Memory B cell (primary cell): ENCODE data around the gene OGFR.
"Not testable (repeated sequence)": the region's sequence is repeated elsewhere in the genome, so short reads cannot be mapped to it uniquely, and the experiment has no call there.

ENCODE experiments used
- ATAC-seq: fragments of 150-1000 bp; cut with Tn5 transposase; 2 replicates; pipeline ENCODE4 v1.10.0; 2021; ENCODE audit warnings: low read depth, mild to moderate bottlenecking, moderate library complexity
- DNase-seq, 2 donors: peaks; one replicate each; pipeline ENCODE4 v3.0.0; 2022; ENCODE audit warnings: low spot score in 2 of 2
- H3K27ac Mint-ChIP-seq: one replicate; pipeline ENCODE4 v1.8.0; 2022; ENCODE audit warnings: mild to moderate bottlenecking, moderate library complexity, mixed read lengths
- H3K27me3 Mint-ChIP-seq: one replicate; pipeline ENCODE4 v1.8.0; 2022; ENCODE audit warnings: mixed read lengths
- H3K36me3 Mint-ChIP-seq: one replicate; pipeline ENCODE4 v1.8.0; 2022; ENCODE audit warnings: mild to moderate bottlenecking, mixed read lengths
- H3K4me1 Mint-ChIP-seq: one replicate; pipeline ENCODE4 v1.8.0; 2022; ENCODE audit warnings: mixed read lengths
- H3K4me3 Mint-ChIP-seq: one replicate; pipeline ENCODE4 v1.8.0; 2022; ENCODE audit warnings: mild to moderate bottlenecking, moderate library complexity, mixed read lengths
- H3K9me3 Mint-ChIP-seq: one replicate; pipeline ENCODE4 v1.8.0; 2022; ENCODE audit warnings: mixed read lengths

OGFR gene

DNA sequence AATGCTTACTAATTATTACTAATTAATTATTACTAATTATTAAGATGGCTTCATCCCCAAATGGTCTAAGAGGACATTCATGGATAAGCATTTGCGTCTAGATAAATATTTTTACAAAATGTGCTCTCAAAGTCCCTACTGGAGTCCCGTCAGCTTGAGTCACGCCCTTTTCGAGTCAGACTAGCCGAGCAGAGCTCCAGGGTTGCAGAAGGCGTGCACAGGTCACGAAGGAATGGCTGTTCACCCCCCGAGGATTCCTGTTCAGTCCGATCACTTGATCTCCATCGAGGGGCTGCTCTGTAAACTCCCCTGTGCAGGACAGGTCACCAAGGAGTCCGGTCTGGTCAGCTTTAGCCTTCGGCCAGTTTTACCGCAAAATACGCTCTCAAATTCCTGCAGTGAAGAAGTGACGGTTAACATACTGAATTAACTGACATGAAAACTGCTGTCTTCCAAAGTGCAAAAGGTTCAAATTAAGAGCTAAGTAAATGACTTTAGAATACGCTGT lies 37.1 kb downstream of the OGFR start:
- DNase-seq = no peak
- Mint-ChIP-seq H3K36me3 (peaks cover 10% of the 10 kb centered on the region), H3K9me3 (no peaks in the 10 kb centered on the region), H3K27me3 (no peaks in the 10 kb centered on the region), H3K4me1 (peaks cover 11% of the 10 kb centered on the region), H3K27ac (no peak overlapping the region), H3K4me3 (no peak overlapping the region)
- ATAC-seq = no peak

DNA sequence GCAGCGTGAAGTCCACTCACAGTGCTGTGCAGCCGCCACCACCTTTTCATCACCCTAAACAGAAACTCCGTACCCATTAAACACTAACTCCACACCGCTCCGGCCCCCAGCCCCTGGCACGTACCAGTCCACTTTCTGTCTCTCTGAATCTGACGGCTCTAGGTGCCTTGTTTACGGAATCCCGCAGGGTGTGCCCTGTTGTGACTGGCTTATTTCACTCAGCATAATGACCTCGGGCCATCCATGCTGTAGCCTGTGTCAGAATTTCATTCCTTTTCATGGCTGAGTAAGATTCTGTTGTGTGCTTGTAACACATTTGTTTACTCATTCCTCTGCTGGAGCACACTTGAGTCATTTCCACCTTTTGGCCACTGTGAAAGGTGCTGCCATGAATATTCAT lies 39.0 kb downstream of the OGFR start:
- Mint-ChIP-seq H3K36me3 (peaks cover 13% of the 10 kb centered on the region), H3K27me3 (no peaks in the 10 kb centered on the region), H3K4me3 (no peak overlapping the region), H3K4me1 (peaks cover 7% of the 10 kb centered on the region), H3K27ac (no peak overlapping the region), H3K9me3 (no peaks in the 10 kb centered on the region)
- no peak for DNase-seq
- ATAC-seq = no peak

DNA sequence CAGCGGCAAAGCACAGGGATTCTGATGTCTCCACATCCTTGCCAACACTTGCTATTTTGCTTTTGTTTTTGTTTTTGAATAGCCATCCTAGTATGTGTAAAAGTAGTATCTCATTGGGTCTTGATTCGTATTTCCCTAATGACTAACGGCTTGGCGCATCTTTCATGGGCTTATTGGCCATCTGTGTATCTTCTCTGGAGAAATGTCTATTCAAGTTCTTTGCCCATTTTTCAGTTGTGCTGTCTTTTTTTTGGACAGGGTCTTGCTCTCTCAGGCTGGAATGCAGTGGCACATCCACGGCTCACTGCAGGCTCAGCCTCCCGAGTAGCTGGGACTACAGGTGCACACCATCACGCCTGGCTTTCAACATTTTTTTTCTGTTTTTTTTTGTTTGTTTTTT lies 39.5 kb downstream of the OGFR start:
- no peak for DNase-seq
- H3K9me3 Mint-ChIP-seq = no peaks in the 10 kb centered on the region
- H3K27me3 Mint-ChIP-seq = no peaks in the 10 kb centered on the region
- H3K4me3 Mint-ChIP-seq = no peak overlapping the region
- no peak overlapping the region for H3K27ac Mint-ChIP-seq
- no peak for ATAC-seq
- peaks cover 13% of the 10 kb centered on the region for H3K36me3 Mint-ChIP-seq
- peaks cover 6% of the 10 kb centered on the region for H3K4me1 Mint-ChIP-seq

DNA sequence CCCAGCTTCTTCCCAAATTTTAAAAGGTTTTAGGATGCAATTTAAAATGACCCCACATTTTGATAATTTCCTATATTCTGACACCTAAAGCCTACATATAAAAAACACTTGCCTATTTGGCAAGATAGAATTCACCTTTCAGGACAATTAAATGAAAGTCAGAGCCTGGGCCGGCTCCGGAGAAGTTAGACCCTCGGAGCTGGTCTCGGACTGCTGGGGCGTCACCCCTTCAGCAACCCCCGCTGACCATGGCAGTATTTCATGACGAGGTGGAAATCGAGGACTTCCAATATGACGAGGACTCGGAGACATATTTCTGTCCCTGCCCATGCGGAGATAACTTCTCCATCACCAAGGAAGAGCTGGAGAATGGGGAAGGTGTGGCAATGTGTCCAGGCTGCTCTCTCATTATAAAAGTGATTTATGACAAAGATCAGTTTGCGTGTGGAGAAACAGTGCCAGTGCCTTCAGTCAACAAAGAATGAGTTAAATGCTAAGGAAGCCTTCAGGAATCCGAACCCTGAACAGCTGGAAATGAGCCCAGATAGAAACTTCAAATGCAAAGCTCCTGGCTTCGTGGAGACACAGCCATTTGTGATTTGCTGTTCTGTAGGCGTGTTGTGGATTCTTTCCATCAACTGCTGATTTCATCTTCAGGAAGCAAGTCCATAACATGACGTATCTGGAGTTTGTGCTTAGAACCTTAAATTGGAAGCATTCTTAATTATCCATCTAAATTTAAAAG lies 41.0 kb downstream of the OGFR start:
- no peak overlapping the region for H3K27ac Mint-ChIP-seq
- no peak overlapping the region for H3K4me3 Mint-ChIP-seq
- no peaks in the 10 kb centered on the region for H3K27me3 Mint-ChIP-seq
- no peaks in the 10 kb centered on the region for H3K9me3 Mint-ChIP-seq
- DNase-seq (no peak), ATAC-seq (no peak)
- peaks cover 3% of the 10 kb centered on the region for H3K4me1 Mint-ChIP-seq
- H3K36me3 Mint-ChIP-seq = peaks cover 2% of the 10 kb centered on the region

DNA sequence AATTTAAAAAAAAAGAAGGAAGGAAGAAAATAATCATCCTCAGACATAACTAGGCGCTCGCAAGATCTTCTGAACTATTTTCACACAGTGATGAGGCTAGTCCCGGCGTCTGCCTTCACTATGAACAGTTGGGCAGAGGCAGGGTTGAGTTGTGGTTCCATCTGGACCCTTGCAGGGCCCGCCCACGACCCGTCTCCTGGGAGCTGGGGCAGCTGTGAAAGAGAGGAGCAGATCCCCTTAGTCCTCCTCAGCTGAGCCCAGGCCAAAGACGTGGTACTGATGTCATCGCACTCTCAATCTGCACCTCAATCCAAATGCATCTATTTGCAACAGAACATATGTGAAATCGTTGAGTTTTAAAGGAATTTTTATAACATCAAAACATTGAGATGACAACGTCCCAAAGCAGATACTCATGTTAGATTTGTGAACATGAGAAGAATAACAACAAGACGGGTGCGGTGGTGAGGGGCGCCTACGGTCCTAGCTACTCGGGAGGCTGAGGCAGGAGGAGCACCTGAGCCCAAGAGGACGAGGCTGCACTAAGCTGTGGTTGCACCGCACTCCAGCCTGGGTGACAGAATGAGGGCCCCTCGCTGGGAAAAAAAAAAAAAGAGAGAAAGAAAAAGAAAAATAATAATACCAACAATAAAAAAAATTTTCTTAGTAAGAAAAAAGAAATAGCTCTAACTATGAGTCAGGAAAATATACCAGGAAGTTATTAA lies 41.7 kb downstream of the OGFR start:
- DNase-seq (no peak), ATAC-seq (no peak)
- Mint-ChIP-seq H3K4me3 (no peak overlapping the region), H3K36me3 (peaks cover 2% of the 10 kb centered on the region), H3K9me3 (no peaks in the 10 kb centered on the region), H3K27ac (no peak overlapping the region), H3K4me1 (peaks cover 3% of the 10 kb centered on the region), H3K27me3 (no peaks in the 10 kb centered on the region)

DNA sequence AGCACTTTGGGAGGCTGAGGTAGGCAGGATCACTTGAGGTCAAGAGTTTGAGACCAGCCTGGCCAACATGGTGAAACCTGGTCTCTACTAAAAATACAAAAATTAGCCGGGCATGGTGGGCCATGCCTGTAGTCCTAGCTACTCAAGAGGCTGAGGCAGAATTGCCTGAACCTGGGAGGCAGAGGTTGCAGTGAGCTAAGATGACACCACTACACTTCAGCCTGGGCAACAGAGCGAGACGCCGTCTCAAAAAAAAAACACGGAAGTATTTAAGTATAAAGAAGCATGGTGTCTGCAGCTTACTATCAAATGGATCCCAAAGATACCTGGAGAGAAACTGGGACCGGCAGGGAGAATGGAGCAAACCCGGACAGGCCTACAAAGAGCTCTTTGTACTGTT lies 44.3 kb downstream of the OGFR start:
- H3K27me3 Mint-ChIP-seq, H3K4me1 Mint-ChIP-seq, H3K9me3 Mint-ChIP-seq, DNase-seq, H3K4me3 Mint-ChIP-seq, H3K27ac Mint-ChIP-seq: not testable (repeated sequence)
- peaks cover 13% of the 10 kb centered on the region for H3K36me3 Mint-ChIP-seq
- peak; percentile 53 for ATAC-seq

DNA sequence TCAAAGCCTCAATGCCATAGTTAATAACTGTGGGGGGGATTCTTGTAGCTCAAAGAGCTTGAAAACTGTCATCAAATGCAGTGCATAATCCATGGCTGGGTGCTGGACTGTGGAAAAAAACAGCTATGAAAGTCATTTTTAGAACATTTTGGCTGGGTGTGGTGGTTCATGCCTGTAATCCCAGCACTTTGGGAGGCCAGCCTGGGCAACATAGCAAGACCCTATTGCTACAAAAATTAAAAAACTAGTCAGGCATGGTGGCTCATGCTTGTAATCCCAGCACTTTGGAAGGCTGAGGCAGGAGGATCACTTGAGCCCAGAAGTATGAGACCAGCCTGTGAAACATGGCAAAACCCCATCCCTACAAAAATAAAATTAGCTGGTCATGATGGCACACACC lies 44.8 kb downstream of the OGFR start:
- no peak overlapping the region for H3K27ac Mint-ChIP-seq
- H3K36me3 Mint-ChIP-seq = peaks cover 14% of the 10 kb centered on the region
- no peak for DNase-seq
- H3K9me3 Mint-ChIP-seq = no peaks in the 10 kb centered on the region
- no peak overlapping the region for H3K4me3 Mint-ChIP-seq
- H3K27me3 Mint-ChIP-seq = no peaks in the 10 kb centered on the region
- peaks cover 3% of the 10 kb centered on the region for H3K4me1 Mint-ChIP-seq
- no peak for ATAC-seq

DNA sequence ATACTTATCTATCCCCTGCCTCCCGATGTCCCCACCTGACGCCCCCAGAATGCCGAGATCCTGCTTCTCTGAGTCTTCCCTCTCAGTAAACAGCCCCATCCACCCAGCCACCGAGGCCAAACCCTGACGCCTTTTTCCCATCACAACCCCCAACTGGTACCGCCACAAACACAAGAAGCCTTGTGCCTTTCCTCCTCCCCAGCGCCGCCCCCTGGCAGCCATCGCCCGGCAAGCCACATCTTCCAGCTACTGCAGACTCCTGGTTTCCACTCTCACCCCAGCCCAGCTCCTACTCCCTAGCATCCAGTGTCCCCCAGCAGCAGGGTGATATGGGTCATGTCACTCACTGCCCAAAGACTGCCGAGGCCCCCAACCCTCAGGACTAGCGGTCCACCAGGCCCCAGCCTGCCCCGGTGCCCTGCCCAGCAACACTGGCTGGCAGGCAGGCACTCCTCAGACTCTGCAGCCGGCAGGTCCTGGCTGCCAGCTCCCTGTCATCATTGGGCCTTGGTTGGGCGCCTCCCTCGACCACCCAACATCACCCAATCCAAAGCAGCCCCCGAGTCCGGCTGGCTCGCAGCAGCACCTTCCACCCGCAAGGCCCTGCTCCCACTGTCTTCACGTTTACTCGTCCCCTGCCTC lies 45.8 kb downstream of the OGFR start:
- H3K36me3 Mint-ChIP-seq = peaks cover 14% of the 10 kb centered on the region
- ATAC-seq (no peak), DNase-seq (no peak)
- peaks cover 3% of the 10 kb centered on the region for H3K4me1 Mint-ChIP-seq
- no peak overlapping the region for H3K4me3 Mint-ChIP-seq
- H3K9me3 Mint-ChIP-seq = no peaks in the 10 kb centered on the region
- no peak overlapping the region for H3K27ac Mint-ChIP-seq
- no peaks in the 10 kb centered on the region for H3K27me3 Mint-ChIP-seq

DNA sequence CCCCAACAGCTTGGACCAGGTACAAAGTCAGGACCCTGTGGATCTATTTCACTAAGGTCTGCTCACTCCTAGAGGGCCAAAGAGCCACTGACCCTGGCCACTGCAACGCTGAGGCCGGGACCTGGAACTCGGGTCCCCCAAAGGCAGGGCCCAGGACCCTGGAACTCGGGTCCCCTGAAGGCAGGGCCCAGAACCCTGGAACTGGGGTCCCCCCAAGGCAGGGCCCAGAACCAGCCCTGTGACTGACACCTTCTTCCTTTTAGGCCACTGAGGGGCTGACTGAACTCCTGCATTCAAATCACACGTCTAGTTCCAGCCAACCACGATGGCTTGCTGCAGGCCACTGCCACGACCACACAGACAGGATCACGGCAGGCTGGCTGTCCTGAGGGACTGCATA lies 47.6 kb downstream of the OGFR start:
- no peak overlapping the region for H3K4me3 Mint-ChIP-seq
- H3K36me3 Mint-ChIP-seq = peaks cover 18% of the 10 kb centered on the region
- no peak overlapping the region for H3K27ac Mint-ChIP-seq
- H3K4me1 Mint-ChIP-seq = peaks cover 3% of the 10 kb centered on the region
- H3K27me3 Mint-ChIP-seq = no peaks in the 10 kb centered on the region
- DNase-seq (no peak), ATAC-seq (no peak)
- no peaks in the 10 kb centered on the region for H3K9me3 Mint-ChIP-seq

DNA sequence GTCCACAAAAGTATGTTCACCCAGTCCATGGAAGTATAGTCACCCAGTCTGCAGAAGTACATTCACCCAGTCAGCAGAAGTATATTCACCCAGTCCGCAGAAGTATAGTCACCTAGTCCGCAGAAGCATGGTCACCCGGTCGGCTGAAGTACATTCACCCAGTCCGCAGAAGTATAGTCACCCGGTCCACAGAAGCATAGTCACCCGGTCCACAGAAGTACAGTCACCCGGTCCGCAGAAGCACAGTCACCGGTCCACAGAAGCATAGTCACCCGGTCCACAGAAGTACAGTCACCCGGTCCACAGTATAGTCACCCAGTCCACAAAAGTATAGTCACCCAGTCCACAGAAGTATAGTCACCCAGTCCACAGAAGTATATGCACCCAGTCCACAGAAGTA lies 48.2 kb downstream of the OGFR start:
- no peak overlapping the region for H3K4me3 Mint-ChIP-seq
- H3K4me1 Mint-ChIP-seq = peaks cover 2% of the 10 kb centered on the region

DNA sequence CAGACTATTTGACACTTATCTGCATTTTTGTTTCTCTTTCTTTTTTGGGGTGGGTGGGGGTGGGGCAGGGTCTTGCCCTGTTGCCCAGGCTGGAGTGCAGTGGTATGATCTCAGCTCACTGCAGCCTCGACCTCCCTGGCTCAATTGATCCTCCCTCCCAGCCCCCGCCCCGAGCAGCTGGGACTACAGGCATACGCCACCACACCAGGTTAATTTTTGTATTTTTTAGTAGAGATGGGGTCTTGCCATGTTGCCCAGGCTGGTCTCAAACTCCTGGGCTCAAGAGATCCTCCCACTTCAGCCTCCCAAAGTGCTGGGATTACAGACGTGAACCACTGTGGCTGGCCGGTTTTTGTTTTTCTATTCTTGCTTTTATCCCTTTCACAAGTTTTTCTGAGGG lies 48.7 kb downstream of the OGFR start:
- not testable (repeated sequence) for H3K27ac Mint-ChIP-seq, H3K4me1 Mint-ChIP-seq, H3K4me3 Mint-ChIP-seq, DNase-seq, ATAC-seq, H3K9me3 Mint-ChIP-seq, H3K27me3 Mint-ChIP-seq
- peaks cover 23% of the 10 kb centered on the region for H3K36me3 Mint-ChIP-seq

More for the DNA sequence above, 48.2 kb downstream of the OGFR start:
- no peak for DNase-seq
- Mint-ChIP-seq H3K27ac (no peak overlapping the region), H3K27me3 (no peaks in the 10 kb centered on the region), H3K36me3 (peaks cover 19% of the 10 kb centered on the region), H3K9me3 (no peaks in the 10 kb centered on the region)
- no peak for ATAC-seq

DNA sequence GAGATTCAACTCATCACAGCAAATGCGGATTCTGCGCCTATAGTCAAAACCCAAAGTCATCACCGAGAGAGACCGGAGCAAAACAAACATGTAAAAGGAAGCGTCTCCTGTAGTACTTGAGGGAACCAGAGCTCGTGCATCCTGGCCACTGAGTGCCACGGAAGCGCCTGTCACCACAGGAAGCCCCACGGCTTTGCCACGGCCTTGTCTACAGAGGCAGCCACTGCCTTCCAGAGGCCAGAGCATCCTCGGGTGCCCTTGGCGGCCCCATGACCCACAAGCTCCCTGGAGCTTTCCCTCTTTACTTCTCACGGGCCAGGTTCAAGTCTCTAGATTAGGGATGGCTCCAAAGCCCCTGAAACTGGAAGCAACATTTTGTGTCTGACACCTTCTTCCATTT lies 49.5 kb downstream of the OGFR start:
- Mint-ChIP-seq H3K4me3 (no peak overlapping the region), H3K27me3 (no peaks in the 10 kb centered on the region), H3K36me3 (peaks cover 24% of the 10 kb centered on the region), H3K9me3 (no peaks in the 10 kb centered on the region), H3K4me1 (peaks cover 3% of the 10 kb centered on the region), H3K27ac (no peak overlapping the region)
- DNase-seq = no peak
- ATAC-seq = no peak

DNA sequence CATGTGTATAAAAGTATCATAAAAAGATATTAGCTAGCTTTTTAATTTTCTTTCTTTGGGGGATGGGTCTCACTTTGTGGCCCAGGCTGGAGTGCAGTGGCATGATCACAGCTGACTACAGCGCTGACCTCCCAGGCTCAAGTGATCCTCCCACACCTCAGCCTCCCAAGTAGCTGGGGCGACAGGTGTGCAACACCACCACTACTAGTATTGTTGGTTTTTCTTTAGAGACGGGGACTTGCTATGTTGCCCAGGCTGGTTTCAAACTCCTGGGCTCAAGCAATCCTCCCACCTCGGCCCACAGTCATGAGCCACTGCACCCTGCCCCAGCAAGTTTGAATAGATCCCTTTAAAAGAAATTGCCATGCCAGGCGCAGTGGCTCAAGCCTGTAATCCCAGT lies 50.5 kb downstream of the OGFR start:
- H3K27me3 Mint-ChIP-seq = no peaks in the 10 kb centered on the region
- H3K9me3 Mint-ChIP-seq = no peaks in the 10 kb centered on the region

DNA sequence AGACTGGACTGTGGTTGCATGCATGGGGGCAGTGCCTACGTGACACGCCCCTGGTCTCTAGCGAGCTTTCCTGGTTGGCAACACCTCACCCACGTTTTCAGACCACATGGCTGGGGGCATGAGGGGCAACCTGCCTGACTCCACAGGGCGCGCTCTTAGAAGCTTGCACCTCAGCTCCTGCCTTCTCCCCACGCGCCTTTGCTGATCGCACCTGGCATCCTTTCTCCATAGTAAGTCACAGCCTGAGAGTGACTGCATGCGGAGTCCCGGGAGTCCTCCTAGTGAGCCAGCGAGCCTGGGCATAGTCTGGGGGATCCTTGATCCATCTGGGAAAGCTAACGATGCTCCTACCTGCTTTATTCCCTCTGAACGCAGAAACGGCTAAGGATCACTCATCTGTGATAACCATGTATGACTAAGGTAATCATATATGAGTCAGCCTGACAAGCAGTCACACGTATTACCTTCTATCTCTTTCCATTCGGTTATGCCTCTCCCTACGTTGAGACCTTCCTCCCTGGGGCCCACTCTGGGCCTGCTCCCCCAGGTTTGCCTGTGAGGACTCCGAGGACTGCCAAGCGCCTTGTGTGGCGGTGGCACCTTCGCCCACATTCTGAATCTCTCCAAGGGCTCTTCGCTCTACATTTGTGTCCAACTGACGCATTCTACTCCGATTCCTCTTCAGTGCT lies 52.4 kb downstream of the OGFR start:
- Mint-ChIP-seq H3K27ac (no peak overlapping the region), H3K36me3 (peaks cover 24% of the 10 kb centered on the region), H3K4me1 (peaks cover 14% of the 10 kb centered on the region), H3K4me3 (no peak overlapping the region), H3K9me3 (no peaks in the 10 kb centered on the region), H3K27me3 (peaks cover 2% of the 10 kb centered on the region)
- no peak for DNase-seq
- ATAC-seq = no peak

More for the DNA sequence above, 50.5 kb downstream of the OGFR start:
- H3K27ac Mint-ChIP-seq = no peak overlapping the region
- H3K4me1 Mint-ChIP-seq = peaks cover 7% of the 10 kb centered on the region
- no peak overlapping the region for H3K4me3 Mint-ChIP-seq
- ATAC-seq = no peak
- H3K36me3 Mint-ChIP-seq = peaks cover 24% of the 10 kb centered on the region
- no peak for DNase-seq
